Glutamatergic neuron (in vitro differentiated cells): ENCODE data around the gene PAQR8. TPM values are rescaled to one million over a fixed set of nuclear protein-coding genes. Genes with fewer than 3 reads are reported as not detected.

ENCODE experiments used
- DNase-seq: peaks from one replicate; pipeline ENCODE4 v3.0.0; 2022
- H3K27ac Mint-ChIP-seq: one replicate; pipeline ENCODE4 v1.8.0; 2020; ENCODE audit warnings: mild to moderate bottlenecking, mixed read lengths, inconsistent platforms; ENCODE audit not compliant: unreplicated experiment
- H3K27me3 Mint-ChIP-seq: one replicate; pipeline ENCODE4 v1.8.0; 2020; ENCODE audit warnings: mild to moderate bottlenecking, moderate library complexity, mixed read lengths, inconsistent platforms; ENCODE audit not compliant: unreplicated experiment
- H3K36me3 Mint-ChIP-seq: one replicate; pipeline ENCODE4 v1.8.0; 2020; ENCODE audit warnings: mild to moderate bottlenecking, mixed read lengths, inconsistent platforms; ENCODE audit not compliant: unreplicated experiment
- H3K4me1 Mint-ChIP-seq: one replicate; pipeline ENCODE4 v1.8.0; 2020; ENCODE audit warnings: mild to moderate bottlenecking, low read depth, mixed read lengths, inconsistent platforms; ENCODE audit not compliant: unreplicated experiment
- H3K4me3 Mint-ChIP-seq: one replicate; pipeline ENCODE4 v1.8.0; 2020; ENCODE audit warnings: mild to moderate bottlenecking, mixed read lengths, inconsistent platforms; ENCODE audit not compliant: unreplicated experiment
- H3K9me3 Mint-ChIP-seq: one replicate; pipeline ENCODE4 v1.8.0; 2020; ENCODE audit warnings: mild to moderate bottlenecking, moderate library complexity, mixed read lengths, inconsistent platforms; ENCODE audit not compliant: unreplicated experiment
- CTCF ChIP-seq: fragments of 200-600 bp; sonication (generic); IDR thresholded peaks from one replicate; pipeline ENCODE4 v1.5.0; 2021; ENCODE audit not compliant: partially characterized antibody, unreplicated experiment
- total RNA-seq: library from RNA; stranded (reverse); fragmentation: NEBNext Ultra II Directional; extraction: Animal tissue kit (Norgen Biotek cat#: 25700); gene quantifications from one replicate; pipeline ENCODE4 v1.2.1, GENCODE V29; 2021; ENCODE audit not compliant: unreplicated experiment

Gene PAQR8
- total RNA-seq, 1 donor from 2014 or later: 2.7 TPM

- DNase-seq: no peak
- Mint-ChIP-seq H3K36me3 (no peaks in the 10 kb centered on the region), H3K27ac (no peak overlapping the region), H3K9me3 (peaks cover 2% of the 10 kb centered on the region), H3K4me3 (no peak overlapping the region), H3K27me3 (no peaks in the 10 kb centered on the region), H3K4me1 (no peaks in the 10 kb centered on the region)
- TF ChIP-seq CTCF: no peak
Observed at GRCh38 chr6:52345311-52345710, 16.6 kb upstream of the PAQR8 start.

GRCh38 chr6:52346503-52346902 lies 15.4 kb upstream of the PAQR8 start:
- H3K27me3 Mint-ChIP-seq: no peaks in the 10 kb centered on the region
- no peak for TF ChIP-seq CTCF
- DNase-seq: no peak
- no peak overlapping the region for H3K27ac Mint-ChIP-seq
- H3K4me1 Mint-ChIP-seq: no peaks in the 10 kb centered on the region
- H3K4me3 Mint-ChIP-seq: no peak overlapping the region
- no peaks in the 10 kb centered on the region for H3K36me3 Mint-ChIP-seq
- H3K9me3 Mint-ChIP-seq: peaks cover 2% of the 10 kb centered on the region

- no peaks in the 10 kb centered on the region for H3K36me3 Mint-ChIP-seq
- peaks cover 2% of the 10 kb centered on the region for H3K9me3 Mint-ChIP-seq
- TF ChIP-seq CTCF: no peak
- H3K27me3 Mint-ChIP-seq: no peaks in the 10 kb centered on the region
- H3K4me1 Mint-ChIP-seq: no peaks in the 10 kb centered on the region
- H3K4me3 Mint-ChIP-seq: no peak overlapping the region
- no peak for DNase-seq
- H3K27ac Mint-ChIP-seq: no peak overlapping the region
Observed at GRCh38 chr6:52347818-52348217, 14.1 kb upstream of the PAQR8 start.

GRCh38 chr6:52351879-52352238 lies 10.1 kb upstream of the PAQR8 start:
- no peak for TF ChIP-seq CTCF
- H3K9me3 Mint-ChIP-seq: no peaks in the 10 kb centered on the region
- no peaks in the 10 kb centered on the region for H3K36me3 Mint-ChIP-seq
- no peaks in the 10 kb centered on the region for H3K4me1 Mint-ChIP-seq
- no peak overlapping the region for H3K4me3 Mint-ChIP-seq
- peaks cover 2% of the 10 kb centered on the region for H3K27me3 Mint-ChIP-seq
- H3K27ac Mint-ChIP-seq: no peak overlapping the region
- DNase-seq: no peak

- Mint-ChIP-seq H3K27me3 (peaks cover 2% of the 10 kb centered on the region), H3K4me3 (no peak overlapping the region), H3K4me1 (no peaks in the 10 kb centered on the region), H3K9me3 (no peaks in the 10 kb centered on the region), H3K36me3 (no peaks in the 10 kb centered on the region), H3K27ac (no peak overlapping the region)
- TF ChIP-seq CTCF: no peak
- no peak for DNase-seq
Observed at GRCh38 chr6:52352239-52353018, 9.5 kb upstream of the PAQR8 start.
